PC-3 (cell line): ENCODE results near the gene LXN. TPM values are rescaled to one million over a fixed set of nuclear protein-coding genes. Genes with fewer than 3 reads are reported as not detected.

Experiments used
- ATAC-seq: fragments of 200-7000 bp; cut with Tn5 transposase; 2 replicates; pipeline ENCODE4 v1.9.1; 2020; ENCODE audit warnings: mild to moderate bottlenecking, moderate library complexity
- BruUV-seq: library from RNA; stranded (reverse); fragments of 400-500 nt; replicated peaks from 2 replicates; lab custom pipeline; 2021; lab: Mats Ljungman, UMichigan
- CTCF ChIA-PET: fragments of 300-600 bp; sonication (Branson Sonifier 250); formaldehyde crosslinking; loops from one replicate; lab custom pipeline; 2022; ENCODE audit warnings: antibody characterized with exemption; lab: Charles Lee
- POLR2A ChIA-PET: fragments of 300-600 bp; sonication (Branson Sonifier 250); formaldehyde crosslinking; loops from one replicate; lab custom pipeline; 2022; ENCODE audit warnings: antibody characterized with exemption; ENCODE audit not compliant: unreplicated experiment; lab: Charles Lee
- DNase-seq: peaks from one replicate; pipeline ENCODE4 v3.0.0-alpha.2; 2015
- H2AFZ ChIP-seq: fragments of 300-600 bp; sonication (generic); 2 replicates; pipeline ENCODE4 v1.6.0; 2016; ENCODE audit warnings: antibody characterized with exemption, low read length
- H3F3A ChIP-seq: fragments of 300-600 bp; sonication (generic); one replicate; pipeline ENCODE4 v1.6.0; 2017; ENCODE audit warnings: antibody characterized with exemption, low read length, control low read depth, mild to moderate bottlenecking; ENCODE audit not compliant: unreplicated experiment
- H3K27ac ChIP-seq: fragments of 300-600 bp; sonication (generic); 2 replicates; pipeline ENCODE4 v1.5.1; 2016; ENCODE audit warnings: mild to moderate bottlenecking, low read length
- H3K27me3 ChIP-seq: fragments of 300-600 bp; sonication (generic); 2 replicates; pipeline ENCODE4 v1.6.1; 2016; ENCODE audit warnings: low read length, mixed read lengths
- H3K36me3 ChIP-seq: fragments of 300-600 bp; sonication (generic); 2 replicates; pipeline ENCODE4 v1.6.1; 2016; ENCODE audit warnings: low read depth, mixed run types, low read length, mixed read lengths
- H3K4me1 ChIP-seq: fragments of 300-600 bp; sonication (generic); 2 replicates; pipeline ENCODE4 v1.5.1; 2016; ENCODE audit warnings: low read length; ENCODE audit not compliant: insufficient read depth
- H3K4me2 ChIP-seq: fragments of 300-600 bp; sonication (generic); 2 replicates; pipeline ENCODE4 v1.6.0; 2016; ENCODE audit warnings: low read length
- H3K4me3 ChIP-seq: fragments of 300-600 bp; sonication (generic); 2 replicates; pipeline ENCODE4 v1.5.1; 2016; ENCODE audit warnings: mild to moderate bottlenecking, low read length, mixed read lengths
- H3K79me2 ChIP-seq: fragments of 300-600 bp; sonication (generic); 2 replicates; pipeline ENCODE4 v1.6.1; 2017; ENCODE audit warnings: low read length, mixed read lengths
- H3K9ac ChIP-seq: fragments of 300-600 bp; sonication (generic); 2 replicates; pipeline ENCODE4 v1.6.0; 2016; ENCODE audit warnings: mild to moderate bottlenecking, low read length
- H3K9me2 ChIP-seq: fragments of 300-600 bp; sonication (generic); replicated peaks from 2 replicates; pipeline ENCODE4 v1.6.1; 2016; ENCODE audit warnings: mixed run types, low read length, mixed read lengths
- H3K9me3 ChIP-seq: fragments of 300-600 bp; sonication (generic); 2 replicates; pipeline ENCODE4 v1.6.1; 2016; ENCODE audit warnings: low read length, mixed read lengths
- H4K20me1 ChIP-seq: fragments of 300-600 bp; sonication (generic); 2 replicates; pipeline ENCODE4 v1.6.1; 2016; ENCODE audit warnings: low read length, mixed read lengths
- EZH2 ChIP-seq: fragments of 300-600 bp; sonication (generic); IDR thresholded peaks from one replicate; pipeline ENCODE4 v1.6.1; 2017; ENCODE audit warnings: antibody characterized with exemption, mild to moderate bottlenecking, low read length; ENCODE audit not compliant: unreplicated experiment
- EZH2phosphoT487 ChIP-seq: fragments of 300-600 bp; sonication (generic); IDR thresholded peaks from 2 replicates; pipeline ENCODE4 v1.6.1; 2018; ENCODE audit warnings: mild to moderate bottlenecking, antibody characterized with exemption, low read length, borderline replicate concordance
- intact Hi-C: fragments of 100-400 bp; cut with micrococcal nuclease; formaldehyde crosslinking; loops from 2 replicates; pipeline ENCODE4 v1.9.0; 2023
- total RNA-seq: library from RNA; depleted of rRNA; stranded (reverse); fragments of >200 nt; gene quantifications from 2 replicates; pipeline ENCODE4 v1.2.3, GENCODE V29; 2014
- TF ChIP-seq, protein P1 (sequence below): fragments of 300-600 bp; sonication (generic); conservative IDR thresholded peaks from 2 replicates; pipeline ENCODE4 v1.5.1; 2017; ENCODE audit warnings: antibody characterized with exemption, low read depth, mild to moderate bottlenecking, low read length

LXN gene
- total RNA-seq, 1 experiment from 2014 or later, result 471 TPM

- Histone ChIP-seq H3F3A (no peaks in the 10 kb centered on the region), H3K9me3 (no peaks in the 10 kb centered on the region), H3K36me3 (peaks cover 8% of the 10 kb centered on the region), H3K9ac (no peak overlapping the region), H3K9me2 (no peaks in the 10 kb centered on the region), H3K4me3 (no peak overlapping the region), H3K4me2 (no peak overlapping the region), H3K27ac (0 out of 2 replicates have a peak overlapping the region, but pooled peaks have one; percentile 14), H3K4me1 (no peaks in the 10 kb centered on the region), H3K27me3 (no peaks in the 10 kb centered on the region), H3K79me2 (no peaks in the 10 kb centered on the region), H4K20me1 (no peaks in the 10 kb centered on the region), H2AFZ (no peak overlapping the region)
- intact Hi-C loops, result no loop called here
- CTCF ChIA-PET, result no interaction called here
- no peak for ATAC-seq
- BruUV-seq, result no TSS peak
- no peak for DNase-seq
- POLR2A ChIA-PET, result no interaction called here
- no peak for TF ChIP-seq EZH2phosphoT487
- no peak for TF ChIP-seq EZH2
- TF ChIP-seq, protein P1, sequence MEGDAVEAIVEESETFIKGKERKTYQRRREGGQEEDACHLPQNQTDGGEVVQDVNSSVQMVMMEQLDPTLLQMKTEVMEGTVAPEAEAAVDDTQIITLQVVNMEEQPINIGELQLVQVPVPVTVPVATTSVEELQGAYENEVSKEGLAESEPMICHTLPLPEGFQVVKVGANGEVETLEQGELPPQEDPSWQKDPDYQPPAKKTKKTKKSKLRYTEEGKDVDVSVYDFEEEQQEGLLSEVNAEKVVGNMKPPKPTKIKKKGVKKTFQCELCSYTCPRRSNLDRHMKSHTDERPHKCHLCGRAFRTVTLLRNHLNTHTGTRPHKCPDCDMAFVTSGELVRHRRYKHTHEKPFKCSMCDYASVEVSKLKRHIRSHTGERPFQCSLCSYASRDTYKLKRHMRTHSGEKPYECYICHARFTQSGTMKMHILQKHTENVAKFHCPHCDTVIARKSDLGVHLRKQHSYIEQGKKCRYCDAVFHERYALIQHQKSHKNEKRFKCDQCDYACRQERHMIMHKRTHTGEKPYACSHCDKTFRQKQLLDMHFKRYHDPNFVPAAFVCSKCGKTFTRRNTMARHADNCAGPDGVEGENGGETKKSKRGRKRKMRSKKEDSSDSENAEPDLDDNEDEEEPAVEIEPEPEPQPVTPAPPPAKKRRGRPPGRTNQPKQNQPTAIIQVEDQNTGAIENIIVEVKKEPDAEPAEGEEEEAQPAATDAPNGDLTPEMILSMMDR, result no peak
Measured at GRCh38 chr3:158685159-158685558, 12.7 kb upstream of the LXN start.

DNA sequence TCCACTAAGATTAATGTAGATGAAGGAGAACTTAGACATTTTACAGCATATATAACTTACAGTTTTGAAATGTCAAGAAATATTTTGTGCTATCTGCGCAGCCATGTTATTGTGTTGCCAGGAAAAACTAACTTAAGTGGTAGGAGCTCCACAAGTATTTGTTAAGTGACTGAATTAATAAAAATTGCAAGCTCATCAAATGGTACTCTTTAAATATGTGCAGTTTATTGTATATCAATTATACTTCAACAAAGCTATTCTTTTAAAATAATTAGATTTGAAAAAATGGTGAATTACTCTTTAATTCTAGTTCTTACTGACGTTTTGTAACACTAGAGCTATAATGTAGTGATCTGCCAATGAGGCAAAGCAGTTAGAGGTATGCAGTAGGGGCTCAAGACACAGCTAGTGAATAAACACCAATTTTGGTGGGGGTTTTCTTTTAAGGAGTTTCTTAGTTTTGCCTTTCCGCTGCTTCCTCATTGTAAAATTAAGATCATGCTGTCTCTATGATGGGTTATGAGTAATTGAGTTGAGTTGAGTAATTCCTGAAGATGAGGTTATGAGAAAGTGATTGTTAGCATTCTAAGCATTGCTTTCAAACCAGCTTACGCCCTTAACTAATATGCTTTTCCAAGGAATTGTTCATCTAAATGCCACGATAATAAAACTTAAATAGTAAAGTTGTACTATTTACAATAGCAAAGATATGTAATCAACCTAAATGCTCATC lies 10.9 kb upstream of the LXN start:
- Histone ChIP-seq H2AFZ (no peak overlapping the region), H3K9me3 (no peaks in the 10 kb centered on the region), H3K4me1 (peaks cover 8% of the 10 kb centered on the region), H3K27me3 (no peaks in the 10 kb centered on the region), H3F3A (no peaks in the 10 kb centered on the region), H4K20me1 (no peaks in the 10 kb centered on the region), H3K27ac (peak overlapping the region; percentile 41; the same call in 1 of the 2 replicates), H3K4me2 (no peak overlapping the region), H3K4me3 (no peak overlapping the region), H3K9me2 (no peaks in the 10 kb centered on the region), H3K9ac (no peak overlapping the region), H3K36me3 (peaks cover 8% of the 10 kb centered on the region), H3K79me2 (no peaks in the 10 kb centered on the region)
- CTCF ChIA-PET, result no interaction called here
- no peak for TF ChIP-seq EZH2phosphoT487
- TF ChIP-seq, protein P1, result no peak
- no peak for TF ChIP-seq EZH2
- ATAC-seq (peak; percentile 35), DNase-seq (peak; percentile 14)
- POLR2A ChIA-PET, result interaction anchor here (0.6 kb wide), 1 partner anchor 20 kb away, joined by 3 read pairs; no protein-coding TSS in a partner anchor
- no TSS peak for BruUV-seq
- intact Hi-C loops, result no loop called here

DNA sequence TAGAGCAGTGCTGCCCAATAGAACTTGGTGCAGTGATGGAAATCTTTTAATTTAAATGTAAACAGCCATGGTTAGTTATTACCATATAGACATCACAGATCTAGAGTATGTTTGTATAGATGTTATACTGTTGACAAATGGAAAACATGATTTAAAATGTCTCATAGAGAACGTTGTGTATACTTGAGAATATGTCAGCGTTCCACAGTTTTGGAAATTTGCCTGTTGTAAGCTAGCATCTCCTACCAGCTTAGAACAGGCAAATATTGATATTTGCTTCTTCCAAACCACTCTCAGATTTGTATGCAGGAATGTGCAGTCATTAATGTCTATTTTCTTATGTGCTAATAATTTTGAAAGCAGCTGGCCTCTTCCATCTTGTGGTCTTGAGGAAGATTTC lies 8.4 kb upstream of the LXN start:
- intact Hi-C loops, result no loop called here
- Histone ChIP-seq H4K20me1 (no peaks in the 10 kb centered on the region), H3K27ac (no peak overlapping the region), H3K4me3 (no peak overlapping the region), H3K79me2 (no peaks in the 10 kb centered on the region), H3F3A (no peaks in the 10 kb centered on the region), H2AFZ (no peak overlapping the region), H3K9me3 (no peaks in the 10 kb centered on the region), H3K27me3 (no peaks in the 10 kb centered on the region), H3K4me1 (peaks cover 8% of the 10 kb centered on the region), H3K36me3 (peaks cover 8% of the 10 kb centered on the region), H3K9ac (no peak overlapping the region), H3K4me2 (no peak overlapping the region), H3K9me2 (no peaks in the 10 kb centered on the region)
- ChIA-PET POLR2A (no interaction called here), CTCF (no interaction called here)
- no TSS peak for BruUV-seq
- TF ChIP-seq EZH2 (no peak), EZH2phosphoT487 (no peak)
- TF ChIP-seq, protein P1, result no peak
- DNase-seq (no peak), ATAC-seq (no peak)
